Stimulated activated CD4-positive, alpha-beta T cell treated with anti-CD3 and anti-CD28 coated beads, Interleukin-2, amount 100 ng/mL, for 48 hours (primary cell): Measurements from ENCODE around the gene NDUFC2.
"Not testable (repeated sequence)": the region's sequence is repeated elsewhere in the genome, so short reads cannot be mapped to it uniquely, and the experiment has no call there.

Experiments
- DNase-seq, 2 donors: peaks; one replicate each; pipeline ENCODE4 v3.0.0-alpha.2; 2020

NDUFC2 gene

GRCh38 chr11:78079232-78080083 is at the start of gene NDUFC2:
TSS of gene NDUFC2 (minus strand) at chr11:78079862. CDS start at chr11:78079744, 118 bp downstream.
- peak; percentile 60 for DNase-seq

GRCh38 chr11:78127403-78127802 is 47.7 kb upstream of the NDUFC2 start:
- no peak for DNase-seq

GRCh38 chr11:78112582-78113275 is 33.1 kb upstream of the NDUFC2 start:
- DNase-seq = no peak

GRCh38 chr11:78111298-78111697 is 31.6 kb upstream of the NDUFC2 start:
- DNase-seq = no peak

- no peak for DNase-seq
Measured at GRCh38 chr11:78110830-78111229, 31.2 kb upstream of the NDUFC2 start.

GRCh38 chr11:78110351-78110750 is 30.7 kb upstream of the NDUFC2 start:
- DNase-seq = no peak

GRCh38 chr11:78109081-78110015 is 29.7 kb upstream of the NDUFC2 start:
- no peak for DNase-seq

- no peak for DNase-seq
Measured at GRCh38 chr11:78100676-78101472, 21.2 kb upstream of the NDUFC2 start.

- DNase-seq = no peak
Measured at GRCh38 chr11:78100261-78100660, 20.6 kb upstream of the NDUFC2 start.

- no peak for DNase-seq
Measured at GRCh38 chr11:78099666-78100065, 20.0 kb upstream of the NDUFC2 start.

- no peak for DNase-seq
Measured at GRCh38 chr11:78097666-78098385, 18.2 kb upstream of the NDUFC2 start.

GRCh38 chr11:78094250-78094649 is 14.6 kb upstream of the NDUFC2 start:
- DNase-seq = no peak

GRCh38 chr11:78086521-78087074 is 6.9 kb upstream of the NDUFC2 start:
- not testable (repeated sequence) for DNase-seq

- DNase-seq = no peak
Measured at GRCh38 chr11:78085972-78086371, 6.3 kb upstream of the NDUFC2 start.

- not testable (repeated sequence) for DNase-seq
Measured at GRCh38 chr11:78084506-78084905, 4.8 kb upstream of the NDUFC2 start.

GRCh38 chr11:78083021-78083420 is 3.4 kb upstream of the NDUFC2 start:
- DNase-seq = no peak

GRCh38 chr11:78082146-78082545 is 2.5 kb upstream of the NDUFC2 start:
- DNase-seq = no peak

- no peak for DNase-seq
Measured at GRCh38 chr11:78081583-78081982, 1.9 kb upstream of the NDUFC2 start.

GRCh38 chr11:78080818-78081495 is 1.3 kb upstream of the NDUFC2 start:
- no peak for DNase-seq

GRCh38 chr11:78080084-78080817 is 589 bp upstream of the NDUFC2 start:
- DNase-seq = no peak
